GM19099 (cell line): ENCODE data around the gene TNFSF10.

Experiments used
- POLR2A ChIP-seq: IDR thresholded peaks from 3 replicates; pipeline ENCODE4 v1.6.1; 2011; ENCODE audit warnings: low read depth; ENCODE audit not compliant: insufficient read length; ENCODE audit errors: extremely low read depth

TNFSF10 gene

GRCh38 chr3:172536505-172536904 is 13.3 kb upstream of the TNFSF10 start:
- no peak for TF ChIP-seq POLR2A

DNA sequence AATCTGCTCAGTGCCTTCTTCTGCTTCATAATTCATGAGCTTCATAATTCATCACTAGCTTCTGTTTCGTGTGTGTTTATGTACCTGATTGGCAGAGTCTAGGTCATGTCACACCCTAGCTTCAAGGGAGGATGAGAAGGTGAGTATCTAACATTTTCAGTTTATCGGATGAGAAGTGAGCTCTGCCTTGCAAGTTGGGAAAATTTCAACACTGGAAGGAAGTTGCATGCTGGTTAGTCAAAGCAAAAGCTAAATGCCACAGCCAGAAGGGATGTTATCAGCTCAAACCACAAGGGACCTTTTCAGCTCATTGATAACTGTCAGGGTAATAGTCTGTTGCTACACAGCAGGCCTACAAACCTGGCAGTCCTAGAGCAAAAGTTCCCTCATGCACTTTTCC is 7.3 kb upstream of the TNFSF10 start:
- no peak for TF ChIP-seq POLR2A

DNA sequence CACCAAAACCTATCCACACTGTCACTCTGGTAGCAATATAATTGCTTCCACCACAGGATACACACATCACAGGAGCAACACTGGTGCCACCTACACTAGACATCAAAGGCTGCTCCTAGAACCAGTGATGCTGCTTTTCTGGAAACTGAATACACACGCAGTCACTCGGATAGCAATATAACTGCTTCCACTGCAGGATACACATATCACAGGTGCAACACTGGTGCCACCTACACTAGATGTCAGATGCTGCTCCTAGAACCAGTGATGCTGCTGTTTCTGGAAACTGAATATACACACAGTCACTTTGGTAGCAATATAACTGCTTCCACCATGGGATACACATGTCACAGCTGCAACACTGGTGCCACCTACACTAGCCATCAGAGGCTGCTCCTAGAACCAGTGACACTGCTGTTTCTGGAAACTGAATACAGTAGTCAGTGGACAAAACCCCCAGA is 6.9 kb upstream of the TNFSF10 start:
- TF ChIP-seq POLR2A = no peak

GRCh38 chr3:172528677-172529076 is 5.4 kb upstream of the TNFSF10 start:
- TF ChIP-seq POLR2A = no peak

GRCh38 chr3:172527306-172527705 is 4.1 kb upstream of the TNFSF10 start:
- TF ChIP-seq POLR2A = no peak

DNA sequence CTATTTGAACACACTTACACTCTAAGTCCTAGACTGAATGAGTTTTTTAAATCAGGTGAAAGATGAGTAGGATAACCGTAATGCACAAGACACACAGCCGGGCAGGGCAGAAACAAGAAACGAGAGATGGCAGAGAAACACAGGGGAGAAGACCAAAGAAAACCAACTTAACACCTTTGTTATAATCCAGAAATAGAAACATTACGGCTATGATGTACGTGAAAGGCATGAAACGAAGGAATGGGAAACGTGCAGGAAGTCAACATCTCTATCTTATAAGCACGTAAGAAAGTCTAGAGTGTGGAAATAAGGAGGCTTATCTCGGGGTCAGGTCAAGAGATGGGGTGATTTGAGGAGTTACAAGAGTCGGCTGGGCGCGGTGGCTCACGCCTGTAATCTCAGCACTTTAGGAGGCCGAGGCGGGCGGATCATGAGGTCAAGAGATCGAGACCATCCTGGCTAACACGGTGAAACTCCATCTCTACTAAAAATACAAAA is 1.9 kb upstream of the TNFSF10 start:
- no peak for TF ChIP-seq POLR2A

DNA sequence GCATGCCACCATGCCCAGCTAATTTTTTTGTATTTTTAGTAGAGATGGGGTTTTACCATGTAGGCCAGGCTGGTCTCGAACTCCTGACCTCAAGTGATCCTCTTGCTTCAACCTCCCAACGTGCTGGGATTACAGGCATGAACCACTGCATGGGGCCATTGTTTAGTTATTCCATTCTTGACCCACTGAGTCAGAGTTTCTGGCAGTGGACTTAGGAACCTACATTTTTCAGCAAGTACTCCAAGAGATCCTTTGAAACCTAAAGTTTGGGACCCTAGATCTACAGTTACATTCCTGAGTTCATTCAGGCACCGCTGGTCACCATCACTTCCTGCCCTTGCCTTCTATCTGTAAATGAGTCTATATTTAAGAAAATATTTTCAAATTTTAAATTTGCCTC is 1.4 kb upstream of the TNFSF10 start:
- no peak for TF ChIP-seq POLR2A

GRCh38 chr3:172521837-172522726 is 1.1 kb downstream of the TNFSF10 start:
- peak; percentile 31 for TF ChIP-seq POLR2A

DNA sequence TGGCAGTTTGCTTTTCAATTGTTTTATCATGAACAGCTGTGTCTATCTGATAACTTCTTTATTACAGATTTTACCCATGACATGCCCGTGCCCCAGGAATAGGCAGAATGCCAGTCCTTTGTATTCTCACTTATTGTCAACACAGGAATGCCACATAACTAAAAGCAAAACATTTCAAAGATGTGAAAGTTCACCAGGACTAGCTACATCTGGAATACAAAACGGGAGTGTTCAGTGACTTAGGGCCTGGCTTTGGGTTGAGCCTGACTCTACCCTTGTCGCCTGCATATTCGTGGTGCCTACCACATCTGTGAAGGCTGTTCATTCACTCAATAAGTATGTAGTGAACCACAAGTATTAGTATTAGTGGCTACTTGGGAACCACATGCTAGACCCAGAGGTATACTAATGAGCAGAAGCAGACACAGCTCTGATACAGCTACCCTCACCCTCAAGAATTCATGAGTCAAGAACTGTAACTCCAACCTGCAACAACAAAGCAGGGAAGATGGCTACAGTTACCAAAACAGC is 2.9 kb downstream of the TNFSF10 start:
- TF ChIP-seq POLR2A = no peak

DNA sequence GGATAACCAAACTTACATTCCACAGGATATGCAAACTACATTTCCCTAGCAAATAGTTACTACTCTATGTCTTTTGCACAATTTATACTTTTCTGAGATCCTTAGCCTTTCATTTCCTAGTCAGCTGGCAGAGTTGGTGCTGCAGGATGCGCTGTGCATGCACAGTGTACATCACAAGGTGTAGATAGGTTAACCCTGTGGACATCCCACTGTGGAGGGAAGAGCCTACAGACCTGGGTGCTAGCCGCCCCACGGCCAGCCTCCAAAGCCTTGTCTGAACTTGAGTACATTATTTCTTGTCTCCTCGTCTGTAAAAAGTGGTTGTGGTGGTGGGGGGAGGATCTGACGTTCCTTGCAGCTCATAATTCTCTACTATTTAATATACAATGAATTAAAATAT is 3.5 kb downstream of the TNFSF10 start:
- no peak for TF ChIP-seq POLR2A

DNA sequence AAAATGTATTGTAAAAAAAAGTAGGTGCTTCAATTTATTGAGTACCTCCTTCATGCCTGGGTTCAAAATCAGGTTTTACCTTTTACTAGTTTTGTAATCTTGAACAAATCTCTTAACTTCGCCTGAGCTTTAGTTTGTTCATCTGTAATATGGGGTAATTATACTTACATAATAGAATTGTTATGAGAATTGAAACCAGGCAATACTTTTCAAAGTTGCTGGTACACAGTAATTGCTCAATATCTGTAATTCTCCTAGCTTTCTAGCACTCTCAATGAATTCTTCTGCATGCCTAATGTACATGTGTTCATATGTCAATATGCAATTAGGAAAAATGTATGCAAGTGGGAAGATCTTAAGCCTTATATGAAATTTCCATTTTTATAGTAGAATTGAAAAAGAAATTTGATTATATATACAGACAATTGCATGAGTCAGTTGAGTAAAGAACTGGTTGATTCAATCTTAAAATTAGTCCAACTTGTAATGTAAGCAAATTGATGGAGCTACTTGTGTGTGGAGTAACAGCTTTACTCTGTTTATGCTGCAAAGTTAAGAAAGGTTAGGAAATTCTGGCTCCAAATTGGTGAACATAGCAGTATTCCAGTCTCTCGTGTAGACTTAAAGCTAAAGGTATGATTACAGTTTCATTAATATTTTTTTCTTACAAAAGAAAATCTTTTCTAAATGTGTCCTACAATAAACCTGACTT is 4.1 kb downstream of the TNFSF10 start:
- TF ChIP-seq POLR2A = no peak

GRCh38 chr3:172517859-172518466 is 5.3 kb downstream of the TNFSF10 start:
- TF ChIP-seq POLR2A = no peak

DNA sequence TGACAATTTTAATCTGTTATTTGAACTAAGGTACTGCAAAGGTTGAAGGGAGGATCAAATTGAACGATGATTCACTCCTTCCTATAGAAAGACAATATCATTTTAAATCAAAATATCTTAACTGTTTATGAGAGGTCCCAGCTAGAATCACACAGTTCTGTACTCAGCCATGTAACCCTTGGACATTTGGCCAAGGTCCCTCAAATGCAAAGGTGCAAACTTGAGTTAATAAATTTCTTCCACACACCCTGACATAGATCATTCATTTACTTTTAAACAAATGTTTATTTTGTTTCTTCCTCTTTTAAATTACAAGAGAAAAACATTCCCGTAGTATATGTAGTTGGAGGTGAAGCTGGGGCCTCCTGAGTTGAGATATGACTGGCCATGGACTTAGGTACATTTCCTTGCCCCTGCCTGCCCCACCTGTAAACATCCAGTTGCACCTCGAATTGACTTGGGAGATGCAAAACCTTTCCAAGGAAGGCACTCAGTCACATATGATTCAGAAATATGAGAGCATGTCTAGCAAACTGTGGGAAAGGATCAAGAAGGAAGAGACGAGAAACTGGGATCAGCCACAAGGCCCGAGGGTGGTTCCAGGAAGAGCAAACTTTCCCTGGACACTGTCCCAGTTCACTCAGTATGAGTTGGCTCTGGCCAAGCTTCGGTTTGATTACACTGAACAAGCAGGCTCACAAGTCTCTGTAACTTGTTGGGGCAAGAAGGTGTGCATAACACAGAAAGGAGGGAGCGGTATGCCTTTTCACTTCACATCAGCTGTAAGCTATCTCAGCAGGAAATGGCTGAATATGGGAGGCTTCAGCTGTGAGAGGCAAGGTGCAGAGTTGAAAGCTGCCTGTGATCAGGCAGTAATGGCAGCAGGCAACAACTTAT is 6.7 kb downstream of the TNFSF10 start:
- no peak for TF ChIP-seq POLR2A

- TF ChIP-seq POLR2A = no peak
These were observed 7.9 kb downstream of the TNFSF10 start for GRCh38 chr3:172515130-172515918.

DNA sequence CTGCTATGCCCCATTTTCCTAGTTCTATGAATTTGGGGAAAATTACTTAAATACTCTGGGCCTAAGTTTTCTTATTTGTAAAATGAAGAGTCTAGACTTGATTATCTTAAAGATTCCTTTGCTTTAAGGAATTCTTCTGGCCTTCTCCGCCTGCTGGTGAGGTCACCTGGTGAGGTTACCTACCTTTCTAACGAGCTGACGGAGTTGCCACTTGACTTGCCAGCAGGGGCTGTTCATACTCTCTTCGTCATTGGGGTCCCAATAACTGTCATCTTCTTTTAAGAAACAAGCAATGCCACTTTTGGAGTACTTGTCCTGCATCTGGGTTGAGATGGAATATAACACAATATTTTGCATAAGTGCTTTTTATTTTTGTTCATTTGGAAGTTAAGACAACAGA is 8.6 kb downstream of the TNFSF10 start:
- no peak for TF ChIP-seq POLR2A
